ENCODE results near the gene FBXO38. TPM values are rescaled to one million over a fixed set of nuclear protein-coding genes. Genes with fewer than 3 reads are reported as not detected.

Gene FBXO38
- total and polyA plus RNA-seq, 2 of the 4 experiments (the other 2 are of a cell fraction) = 14.9 to 70.1 TPM

- Histone ChIP-seq H3K79me1 (ENCODE audit: low read depth in 1 of 2, low read length in 2 of 2) (peaks cover 43 to 72% of the 10 kb centered on the region in 2 experiments), H3K4me2 (ENCODE audit: low read depth, low read length) (no peak overlapping the region), H3K4me3 (ENCODE audit: insufficient read depth, low read depth, low read length) (no peak overlapping the region), H2BK5ac (ENCODE audit: low read depth, low read length, poor library complexity, severe bottlenecking) (no peak overlapping the region), H3K23ac (ENCODE audit: low read depth, low read length) (no peak overlapping the region; the same call in 1 of the 2 replicates), H2BK20ac (ENCODE audit: low read depth, low read length) (no peak overlapping the region), H3K18ac (ENCODE audit: low read depth, low read length) (no peak overlapping the region), H4K5ac (ENCODE audit: low read depth, low read length) (no peak overlapping the region), H2BK15ac (ENCODE audit: low read depth, low read length) (no peak overlapping the region), H4K91ac (ENCODE audit: insufficient read depth, low read depth, low read length) (no peak overlapping the region), H3K9ac (ENCODE audit: low read depth, low read length) (no peak overlapping the region), H4K20me1 (ENCODE audit: insufficient read depth, low read length) (peaks cover 49% of the 10 kb centered on the region), H4K8ac (ENCODE audit: low read depth in 2 of 2, low read length in 2 of 2) (no peak overlapping the region), H3K27ac (ENCODE audit: insufficient read depth, low read length) (no peak overlapping the region), H3K36me3 (ENCODE audit: control insufficient read depth, insufficient read depth, low read length) (peaks cover 2% of the 10 kb centered on the region; the same call in 1 of the 2 replicates), H3K4ac (ENCODE audit: low read depth, low read length) (no peak overlapping the region), H2BK120ac (ENCODE audit: low read depth, low read length) (no peak overlapping the region), H2AK5ac (ENCODE audit: low read depth, low read length) (no peak overlapping the region), H3K4me1 (ENCODE audit: control insufficient read depth, insufficient read depth, low read length) (peaks cover 5% of the 10 kb centered on the region), H3K14ac (replicated peaks; ENCODE audit: low read depth, low read length) (no peak overlapping the region; the same call in none of the 2 replicates), H3K9me3 (ENCODE audit: control insufficient read depth, insufficient read depth, low read length) (no peaks in the 10 kb centered on the region), H2AK9ac (replicated peaks; ENCODE audit: low read depth, low read length, poor library complexity) (no peak overlapping the region), H3K56ac (ENCODE audit: extremely low read depth, insufficient read depth, low read length) (no peak overlapping the region), H3K27me3 (ENCODE audit: control insufficient read depth, insufficient read depth, low read length) (no peaks in the 10 kb centered on the region), H3K9me1 (ENCODE audit: insufficient read depth, low read length) (peaks cover 16% of the 10 kb centered on the region), H2AFZ (replicated peaks; ENCODE audit: low read length, poor library complexity) (no peak overlapping the region)
- ATAC-seq (ENCODE audit: low read depth) (no peak), DNase-seq (no peak)
- dilution Hi-C loops (cut with HindIII; ENCODE audit: low sequenced_read_pairs, unreplicated experiment) (no loop called here), in situ Hi-C loops (cut with MboI; ENCODE audit: low sequenced_read_pairs) (no loop called here), intact Hi-C loops (cut with micrococcal nuclease) (no loop called here)
- POLR2A ChIA-PET (ENCODE audit: unreplicated experiment) = interaction anchor here (0.5 kb wide), 1 partner anchor 39 kb away, joined by 3 read pairs; no protein-coding TSS in a partner anchor
- CTCF ChIA-PET = interaction anchor here (1.6 kb wide), 1 partner anchor 340 kb away, joined by 5 read pairs; no protein-coding TSS in a partner anchor
- BruUV-seq (replicated peaks) = no TSS peak
- WGBS, 2 experiments (ENCODE audit: extremely low coverage in 2 of 2, insufficient read length in 1 of 2) = 90% methylated on average over 4 of the region's 5 CpGs; no CpG with 5 or more reads in 1 of the 2 experiments
- TF ChIP-seq FOS (IDR thresholded peaks at IDR 0.05; ENCODE audit: low read depth, low read length) = no peak
- TF ChIP-seq MAFK (IDR thresholded peaks at IDR 0.05; ENCODE audit: low read depth, low read length) = no peak
- no peak for TF ChIP-seq CHD1 (IDR thresholded peaks at IDR 0.05; ENCODE audit: low read depth, low read length)
- TF ChIP-seq RAD21 (IDR thresholded peaks at IDR 0.05; ENCODE audit: low read length) = no peak
- TF ChIP-seq RCOR1 (IDR thresholded peaks at IDR 0.05; ENCODE audit: insufficient replicate concordance, low read length) = no peak
- no peak for TF ChIP-seq CTCF (conservative IDR thresholded peaks at IDR 0.05; ENCODE audit: low read depth, low read length)
- TF ChIP-seq USF2 (IDR thresholded peaks at IDR 0.05; ENCODE audit: low read depth, low read length) = no peak
- TF ChIP-seq CEBPB (IDR thresholded peaks at IDR 0.05; ENCODE audit: low read depth, low read length) = no peak
- no peak for TF ChIP-seq BHLHE40 (IDR thresholded peaks at IDR 0.05; ENCODE audit: low read depth, low read length)
- no peak for TF ChIP-seq MXI1 (IDR thresholded peaks at IDR 0.05; ENCODE audit: borderline replicate concordance, low read depth, low read length)
- no peak for TF ChIP-seq RFX5 (IDR thresholded peaks at IDR 0.05; ENCODE audit: low read depth, low read length)
- TF ChIP-seq SMC3 (IDR thresholded peaks at IDR 0.05; ENCODE audit: low read depth, low read length) = no peak
- TF ChIP-seq ELK1 (IDR thresholded peaks at IDR 0.05; ENCODE audit: borderline replicate concordance, low read depth, low read length) = no peak
- TF ChIP-seq POLR2A (IDR thresholded peaks at IDR 0.05; ENCODE audit: low read depth, low read length) = no peak
- no peak for TF ChIP-seq MAZ (IDR thresholded peaks at IDR 0.05; ENCODE audit: borderline replicate concordance, low read depth, low read length)
- no peak for TF ChIP-seq NFE2L2 (IDR thresholded peaks at IDR 0.05; ENCODE audit: low read depth, low read length)
Measured at GRCh38 chr5:148390914-148391313, 7.2 kb downstream of the FBXO38 start.

Measured in IMR-90 (cell line).